Activated T-cell treated with anti-CD3 and anti-CD28 coated beads, Interleukin-2, amount 50 U/mL, for 24 hours (primary cell): Measurements from ENCODE around the gene SPRR3.

Source experiments
- DNase-seq: peaks from one replicate; pipeline ENCODE4 v3.0.0-alpha.2; 2020
- H3K27ac Mint-ChIP-seq: 2 replicates; pipeline ENCODE4 v1.8.0; 2020; ENCODE audit warnings: mild to moderate bottlenecking, mixed read lengths
- H3K27me3 Mint-ChIP-seq: 2 replicates; pipeline ENCODE4 v1.8.0; 2020; ENCODE audit warnings: mixed read lengths
- H3K36me3 Mint-ChIP-seq: 2 replicates; pipeline ENCODE4 v1.8.0; 2020; ENCODE audit warnings: low read depth, mixed read lengths
- H3K4me1 Mint-ChIP-seq: 2 replicates; pipeline ENCODE4 v1.8.0; 2020; ENCODE audit warnings: low read depth, mixed read lengths
- H3K4me3 Mint-ChIP-seq: 2 replicates; pipeline ENCODE4 v1.8.0; 2020; ENCODE audit warnings: mild to moderate bottlenecking, moderate library complexity, mixed read lengths
- H3K9me3 Mint-ChIP-seq: 2 replicates; pipeline ENCODE4 v1.8.0; 2020; ENCODE audit warnings: mixed read lengths

SPRR3 gene, protein sequence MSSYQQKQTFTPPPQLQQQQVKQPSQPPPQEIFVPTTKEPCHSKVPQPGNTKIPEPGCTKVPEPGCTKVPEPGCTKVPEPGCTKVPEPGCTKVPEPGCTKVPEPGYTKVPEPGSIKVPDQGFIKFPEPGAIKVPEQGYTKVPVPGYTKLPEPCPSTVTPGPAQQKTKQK

DNA sequence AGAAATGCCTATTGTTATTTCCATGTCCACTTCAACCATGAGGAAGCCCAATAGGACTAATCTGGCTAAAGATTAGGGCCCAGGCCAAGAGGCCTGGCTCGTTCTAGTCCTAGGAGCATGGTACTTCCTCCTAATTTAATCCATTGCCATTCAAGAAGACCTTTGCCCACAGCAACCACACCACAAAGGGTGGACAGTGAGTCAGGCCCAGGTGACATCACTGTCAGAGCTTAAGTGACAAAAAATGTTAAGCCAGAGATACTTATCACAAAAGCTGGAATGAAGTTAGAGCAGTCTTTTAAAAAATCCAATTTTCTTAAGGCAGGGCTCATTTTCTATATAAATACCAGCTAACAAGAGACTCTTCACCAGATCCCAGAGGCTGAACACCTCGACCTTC, at the start of gene SPRR3:
SPRR3 (plus strand) TSS at position 368 of the 400 bp plus-strand sequence. CDS start 1,272 bp downstream, outside the sequence.
- Mint-ChIP-seq H3K27ac (no peak within 1 kb of the TSS), H3K4me3 (no peak within 1 kb of the TSS), H3K27me3 (peaks cover 13% of the 10 kb centered on the region), H3K36me3 (no peaks in the 10 kb centered on the region), H3K9me3 (no peaks in the 10 kb centered on the region), H3K4me1 (no peaks in the 10 kb centered on the region)
- DNase-seq, result no peak

DNA sequence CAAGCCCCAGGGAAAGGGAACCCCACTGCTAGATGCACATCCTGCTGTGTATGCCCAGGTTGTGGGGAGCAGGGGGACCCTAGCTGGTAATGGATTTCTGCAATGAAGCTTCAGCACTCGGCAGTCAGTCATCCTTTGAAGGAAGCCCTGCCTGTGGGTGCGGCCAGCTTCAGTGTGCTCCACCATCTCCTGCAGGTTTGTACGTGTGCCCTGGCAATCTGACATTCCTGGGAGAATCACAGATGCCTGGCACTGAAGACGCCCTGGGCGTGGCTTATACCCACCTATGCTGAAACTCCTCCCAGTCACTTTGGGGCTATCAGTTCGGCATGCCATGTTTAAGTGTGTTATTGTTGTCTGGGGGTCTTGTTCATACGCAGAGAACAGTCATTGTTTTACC, 47.8 kb upstream of the SPRR3 start:
- Mint-ChIP-seq H3K36me3 (no peaks in the 10 kb centered on the region), H3K4me3 (no peak overlapping the region)
- no peak for DNase-seq

DNA sequence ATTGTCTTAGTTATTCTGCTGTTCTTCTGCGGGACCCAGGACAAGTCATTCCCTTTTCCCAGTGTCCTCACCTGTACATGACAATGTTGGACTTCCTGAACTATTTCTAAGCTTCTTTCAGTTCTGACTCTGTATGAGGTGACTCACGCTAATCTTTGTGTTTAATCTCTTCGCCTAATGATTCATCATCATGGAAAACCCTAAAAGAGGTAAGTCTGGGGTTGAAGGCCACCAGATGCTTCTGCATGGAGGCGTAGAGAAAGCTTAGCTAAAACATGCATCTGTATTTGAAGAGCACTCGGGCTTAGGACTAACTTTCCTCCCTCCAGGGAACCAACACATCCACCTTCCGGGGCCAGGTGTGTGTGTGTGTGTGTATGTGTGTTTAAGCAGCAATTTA, 47.1 kb upstream of the SPRR3 start:
- Mint-ChIP-seq H3K27ac (no peak overlapping the region), H3K4me3 (no peak overlapping the region), H3K36me3 (no peaks in the 10 kb centered on the region), H3K27me3 (peaks cover 3% of the 10 kb centered on the region), H3K9me3 (no peaks in the 10 kb centered on the region), H3K4me1 (no peaks in the 10 kb centered on the region)
- no peak for DNase-seq

More for the DNA sequence above, 47.8 kb upstream of the SPRR3 start:
- H3K4me1 Mint-ChIP-seq, result no peaks in the 10 kb centered on the region
- H3K9me3 Mint-ChIP-seq, result no peaks in the 10 kb centered on the region
- peaks cover 6% of the 10 kb centered on the region for H3K27me3 Mint-ChIP-seq
- no peak overlapping the region for H3K27ac Mint-ChIP-seq

DNA sequence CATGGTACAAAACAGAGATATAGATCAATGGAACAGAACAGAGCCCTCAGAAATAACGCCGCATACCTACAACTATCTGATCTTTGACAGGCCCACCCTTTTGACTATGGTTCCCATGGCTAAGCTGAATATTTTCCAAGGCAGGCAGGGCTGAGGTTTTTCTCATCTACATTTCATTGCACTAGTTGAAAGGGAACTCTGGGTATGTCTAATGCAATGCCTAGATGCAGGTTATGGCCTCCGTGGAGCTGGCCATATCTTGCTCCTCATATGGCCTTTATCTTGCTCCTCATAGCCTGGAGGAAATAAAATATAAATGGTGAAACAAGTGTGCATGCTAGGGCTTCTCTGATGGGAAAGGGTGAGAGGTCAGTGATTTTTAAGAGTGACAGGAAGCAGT, 44.0 kb upstream of the SPRR3 start:
- DNase-seq, result no peak
- no peak overlapping the region for H3K27ac Mint-ChIP-seq
- H3K36me3 Mint-ChIP-seq, result no peaks in the 10 kb centered on the region
- no peak overlapping the region for H3K4me3 Mint-ChIP-seq
- no peaks in the 10 kb centered on the region for H3K4me1 Mint-ChIP-seq
- no peaks in the 10 kb centered on the region for H3K9me3 Mint-ChIP-seq
- H3K27me3 Mint-ChIP-seq, result peaks cover 7% of the 10 kb centered on the region

DNA sequence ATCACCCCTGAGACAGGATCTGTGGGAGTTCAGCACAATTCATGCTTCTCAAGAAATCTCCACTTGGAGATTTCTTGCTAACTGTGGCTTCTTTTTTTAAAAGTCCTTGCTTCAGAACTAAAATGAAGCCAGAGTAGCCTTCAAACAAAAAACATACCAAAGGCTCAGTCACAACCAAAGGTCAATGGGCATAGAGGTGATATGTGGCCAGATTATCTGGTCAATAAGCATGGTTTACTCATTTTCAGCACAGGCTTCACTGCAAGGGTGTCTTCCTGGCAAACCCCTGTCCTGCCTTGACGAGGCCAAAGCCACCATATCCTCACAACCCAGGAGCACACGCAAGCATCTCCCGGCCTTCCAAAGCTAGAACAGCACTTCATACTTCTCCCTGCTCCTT, 42.3 kb upstream of the SPRR3 start:
- DNase-seq, result no peak
- Mint-ChIP-seq H3K4me1 (no peaks in the 10 kb centered on the region), H3K9me3 (no peaks in the 10 kb centered on the region)

DNA sequence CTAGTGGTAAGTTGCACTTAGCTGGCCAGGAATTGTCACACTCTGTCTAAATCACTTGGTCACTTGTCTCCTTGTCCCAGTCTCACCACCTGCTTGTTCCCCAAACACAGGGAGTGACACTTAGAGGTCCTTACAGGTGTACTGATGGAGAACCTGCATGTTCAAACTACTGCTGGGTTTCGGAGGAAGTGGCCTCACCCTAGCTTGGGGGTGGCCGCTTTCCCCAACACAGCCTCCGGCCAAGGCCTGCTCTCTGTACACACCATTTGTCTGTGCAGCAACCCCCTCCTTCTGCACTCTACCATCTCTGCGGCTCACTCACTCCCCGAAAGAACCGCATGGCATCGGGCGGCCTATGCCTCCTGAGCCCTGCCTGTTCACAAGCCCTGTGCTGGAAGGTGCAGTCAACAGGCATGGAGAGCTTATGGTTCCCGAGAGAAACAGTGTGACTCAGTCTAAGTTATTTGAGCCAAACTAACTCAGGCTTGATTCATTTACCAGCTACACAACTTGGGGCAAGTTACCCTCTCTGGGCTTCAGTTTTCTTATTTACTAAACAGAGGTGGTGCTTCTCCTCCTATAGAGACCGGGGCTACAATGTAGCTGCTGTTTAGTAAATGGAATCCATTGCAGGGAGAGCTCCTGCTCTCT, 41.6 kb upstream of the SPRR3 start:
- Mint-ChIP-seq H3K27me3 (peaks cover 10% of the 10 kb centered on the region), H3K27ac (no peak overlapping the region), H3K9me3 (no peaks in the 10 kb centered on the region), H3K4me3 (no peak overlapping the region), H3K4me1 (no peaks in the 10 kb centered on the region), H3K36me3 (no peaks in the 10 kb centered on the region)
- DNase-seq, result no peak

More for the DNA sequence above, 42.3 kb upstream of the SPRR3 start:
- H3K27ac Mint-ChIP-seq, result no peak overlapping the region
- H3K4me3 Mint-ChIP-seq, result no peak overlapping the region
- no peaks in the 10 kb centered on the region for H3K36me3 Mint-ChIP-seq
- peaks cover 7% of the 10 kb centered on the region for H3K27me3 Mint-ChIP-seq

DNA sequence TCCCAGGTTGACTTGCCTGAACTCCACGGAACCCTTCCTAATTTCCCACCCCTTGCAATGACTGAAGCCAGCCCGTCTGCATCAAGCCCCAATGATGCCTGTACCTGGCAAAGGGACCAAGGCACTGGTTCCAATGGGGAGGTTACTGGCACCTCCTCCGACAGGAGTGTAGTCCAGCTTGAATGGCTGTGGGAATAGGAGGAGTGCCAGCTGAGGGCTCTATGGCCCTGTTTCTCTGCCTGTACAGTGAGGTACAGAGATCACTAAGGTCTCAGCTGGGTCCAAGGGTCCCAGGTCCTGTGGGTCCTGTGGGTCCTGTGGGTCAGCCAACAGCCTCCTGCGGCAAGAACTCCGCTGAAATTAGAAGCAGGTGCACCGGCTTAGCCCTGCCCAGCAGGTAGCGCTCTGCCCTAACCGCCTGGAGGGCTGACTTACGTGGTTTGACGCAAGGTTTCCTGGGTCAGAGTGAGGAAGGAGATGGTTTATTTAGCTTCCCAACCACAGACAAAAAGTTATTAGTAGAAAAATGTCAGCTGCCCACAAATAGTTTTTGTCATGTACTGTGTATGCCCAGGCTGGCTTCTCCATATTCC, 41.0 kb upstream of the SPRR3 start:
- Mint-ChIP-seq H3K4me3 (no peak overlapping the region), H3K36me3 (no peaks in the 10 kb centered on the region), H3K27me3 (peaks cover 16% of the 10 kb centered on the region), H3K9me3 (no peaks in the 10 kb centered on the region), H3K27ac (no peak overlapping the region), H3K4me1 (no peaks in the 10 kb centered on the region)
- DNase-seq, result no peak

DNA sequence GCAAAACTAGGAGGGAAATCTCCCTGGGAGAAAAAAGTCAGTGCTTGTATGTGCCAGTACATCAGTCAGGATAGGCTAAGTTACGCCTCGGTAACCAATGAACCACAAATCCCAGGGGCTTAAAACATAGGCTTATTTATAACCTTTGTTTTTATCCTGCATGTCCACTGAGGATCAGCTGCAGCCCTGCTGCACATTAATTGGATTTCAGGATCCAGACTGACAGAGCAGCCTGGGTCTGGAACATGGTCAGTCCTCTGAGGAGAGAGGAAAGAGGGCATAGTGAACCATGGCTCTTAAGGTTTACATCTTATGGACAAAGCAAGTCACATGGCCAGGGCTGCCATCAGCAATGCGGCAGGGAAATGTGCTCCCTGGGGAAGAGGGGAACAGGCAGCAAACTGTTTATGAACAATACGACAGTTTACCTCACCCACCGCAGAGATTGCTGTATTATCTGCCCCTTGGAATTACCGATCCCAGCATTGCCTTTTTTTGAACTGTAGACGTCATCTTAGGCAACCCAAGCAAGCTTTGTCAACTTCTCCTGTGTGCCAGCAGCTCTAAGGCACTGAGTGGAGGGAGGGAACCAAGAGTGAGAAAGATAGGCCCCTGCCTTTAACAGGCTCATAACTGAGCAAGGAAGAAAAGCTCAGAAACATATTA, 40.2 kb upstream of the SPRR3 start:
- H3K27ac Mint-ChIP-seq, result no peak overlapping the region
- no peaks in the 10 kb centered on the region for H3K36me3 Mint-ChIP-seq
- DNase-seq, result no peak
- no peaks in the 10 kb centered on the region for H3K4me1 Mint-ChIP-seq
- H3K27me3 Mint-ChIP-seq, result peaks cover 23% of the 10 kb centered on the region
- H3K4me3 Mint-ChIP-seq, result no peak overlapping the region
- no peaks in the 10 kb centered on the region for H3K9me3 Mint-ChIP-seq

DNA sequence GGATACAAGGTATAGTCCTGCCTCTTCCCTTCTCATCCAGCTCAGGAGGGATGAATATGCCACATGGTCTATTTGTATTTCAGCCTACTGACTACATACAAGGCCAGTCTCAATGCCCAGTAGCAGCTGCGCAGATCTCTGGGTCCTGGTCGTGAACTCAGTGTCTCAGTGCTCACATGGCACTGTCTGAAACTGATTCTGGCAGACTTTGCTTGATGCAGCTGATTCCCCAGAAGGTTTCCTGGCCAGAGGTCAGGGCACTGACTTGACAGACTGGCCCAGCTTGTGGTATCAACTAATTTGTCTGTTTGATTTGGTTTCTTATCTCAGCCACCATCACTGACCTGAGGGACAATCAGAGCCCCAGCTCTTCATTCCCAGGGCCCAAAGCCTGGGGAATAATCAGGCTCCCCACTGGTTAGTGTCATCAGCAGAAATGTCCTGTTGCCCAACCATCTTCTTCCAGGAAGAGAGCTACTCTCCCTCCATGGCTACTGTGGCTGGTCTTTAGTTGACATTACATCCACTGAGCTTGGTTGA, 38.6 kb upstream of the SPRR3 start:
- H3K4me1 Mint-ChIP-seq, result no peaks in the 10 kb centered on the region
- peaks cover 30% of the 10 kb centered on the region for H3K27me3 Mint-ChIP-seq
- no peak overlapping the region for H3K27ac Mint-ChIP-seq
- no peak overlapping the region for H3K4me3 Mint-ChIP-seq
- no peak for DNase-seq
- H3K36me3 Mint-ChIP-seq, result no peaks in the 10 kb centered on the region
- no peaks in the 10 kb centered on the region for H3K9me3 Mint-ChIP-seq

DNA sequence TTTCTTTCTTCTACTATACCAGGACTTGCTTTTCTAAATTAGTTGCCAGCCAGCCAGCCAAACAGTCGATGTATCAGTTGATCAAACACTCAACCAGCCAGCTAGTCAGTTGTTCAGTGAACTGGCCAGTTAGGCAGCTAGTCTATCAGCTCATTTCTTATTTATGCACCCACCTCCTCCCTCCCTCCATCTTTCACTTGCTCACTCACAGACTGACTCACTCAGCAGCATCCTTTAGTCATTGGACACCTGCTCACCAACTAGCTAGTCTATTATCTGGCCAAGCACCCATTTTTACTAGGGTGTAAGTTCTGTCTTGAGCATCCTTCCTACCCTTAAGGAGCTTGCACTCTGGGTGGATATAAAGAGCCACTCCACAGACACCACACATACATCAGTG, 37.0 kb upstream of the SPRR3 start:
- H3K27me3 Mint-ChIP-seq, result peaks cover 30% of the 10 kb centered on the region
- no peaks in the 10 kb centered on the region for H3K36me3 Mint-ChIP-seq
- no peak overlapping the region for H3K27ac Mint-ChIP-seq
- H3K4me3 Mint-ChIP-seq, result no peak overlapping the region
- H3K9me3 Mint-ChIP-seq, result no peaks in the 10 kb centered on the region
- DNase-seq, result no peak
- H3K4me1 Mint-ChIP-seq, result no peaks in the 10 kb centered on the region

DNA sequence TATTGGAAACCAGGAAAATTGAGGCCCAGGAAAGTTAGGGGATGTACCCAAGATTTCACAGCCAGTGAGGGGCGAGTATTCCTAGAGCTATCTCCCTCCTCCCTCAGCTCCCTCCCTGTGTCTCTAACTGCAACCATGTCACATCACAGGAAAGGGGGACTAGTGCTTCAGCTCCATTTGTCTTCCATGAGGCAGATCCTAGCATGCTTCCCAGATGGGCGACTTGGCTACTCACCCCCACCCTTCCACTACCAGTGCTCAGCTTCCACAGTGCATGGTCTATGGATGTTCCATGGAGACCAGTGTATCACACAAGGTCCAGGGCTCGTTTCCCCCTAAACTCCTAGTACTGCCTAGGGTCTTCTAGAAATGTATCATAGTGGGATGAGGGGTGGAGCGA, 35.7 kb upstream of the SPRR3 start:
- Mint-ChIP-seq H3K4me1 (no peaks in the 10 kb centered on the region), H3K9me3 (no peaks in the 10 kb centered on the region), H3K27me3 (peaks cover 26% of the 10 kb centered on the region), H3K36me3 (no peaks in the 10 kb centered on the region), H3K27ac (no peak overlapping the region), H3K4me3 (no peak overlapping the region)
- no peak for DNase-seq

DNA sequence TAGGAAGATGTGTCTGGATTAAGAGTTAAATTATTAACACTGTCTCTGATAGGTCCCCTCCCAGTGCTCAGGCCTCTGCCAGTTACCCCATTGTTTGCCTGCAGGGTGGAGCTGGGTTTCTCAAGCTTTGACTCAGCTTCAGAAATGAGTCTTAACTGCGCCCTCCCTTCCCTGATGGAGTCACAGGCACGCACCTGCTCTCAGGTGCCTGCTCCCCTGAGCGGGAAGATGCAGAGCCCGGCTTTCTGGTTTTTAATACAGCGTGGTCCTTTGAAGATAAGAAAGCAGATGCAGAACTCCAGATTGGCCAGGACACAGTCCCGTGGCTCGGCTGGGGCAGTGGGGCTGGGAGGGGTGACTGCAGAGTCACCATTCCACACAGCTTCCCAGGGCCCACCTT, 34.3 kb upstream of the SPRR3 start:
- Mint-ChIP-seq H3K36me3 (no peaks in the 10 kb centered on the region), H3K9me3 (no peaks in the 10 kb centered on the region), H3K4me3 (no peak overlapping the region), H3K4me1 (no peaks in the 10 kb centered on the region), H3K27ac (no peak overlapping the region), H3K27me3 (peaks cover 31% of the 10 kb centered on the region)
- no peak for DNase-seq

DNA sequence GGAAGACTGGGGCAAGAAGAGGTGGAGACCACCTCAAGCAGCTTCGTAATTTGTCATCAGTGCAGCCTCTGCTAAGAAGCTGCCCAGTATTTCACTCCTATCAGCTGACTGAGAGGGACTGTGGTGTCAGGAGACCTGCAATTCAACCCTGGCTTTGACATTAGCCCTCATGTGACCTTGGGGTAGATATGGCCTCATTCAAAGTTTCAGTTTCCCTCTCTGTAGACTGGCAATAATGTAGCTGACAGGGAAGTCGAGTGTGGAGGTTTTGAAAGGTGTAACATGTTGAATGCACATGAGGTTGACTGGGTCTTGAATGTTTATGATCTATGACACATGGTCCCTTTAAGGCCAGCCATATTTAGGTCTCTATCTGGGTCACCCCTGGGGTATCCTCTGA, 33.3 kb upstream of the SPRR3 start:
- Mint-ChIP-seq H3K4me3 (no peak overlapping the region), H3K36me3 (no peaks in the 10 kb centered on the region), H3K4me1 (no peaks in the 10 kb centered on the region), H3K27ac (no peak overlapping the region), H3K9me3 (no peaks in the 10 kb centered on the region), H3K27me3 (peaks cover 39% of the 10 kb centered on the region)
- DNase-seq, result no peak

DNA sequence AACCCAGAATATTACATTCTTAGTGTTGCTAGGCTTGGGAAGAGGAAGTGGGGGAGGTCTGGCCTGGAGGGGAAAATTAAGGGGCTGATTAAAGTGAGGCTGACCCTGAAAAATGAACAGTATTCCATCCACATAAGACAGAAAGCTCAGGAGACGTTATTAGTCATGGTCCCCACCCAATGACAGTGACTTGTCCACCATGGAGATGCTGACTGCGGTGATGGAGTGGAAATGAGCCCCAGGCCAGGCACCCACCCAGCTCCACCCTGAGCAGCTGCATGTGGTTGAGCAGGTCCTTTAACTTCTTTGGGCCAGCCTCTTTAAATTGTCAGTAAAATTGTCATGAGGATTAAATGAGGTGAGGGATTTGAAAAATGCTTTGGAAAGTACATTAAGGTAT, 32.5 kb upstream of the SPRR3 start:
- no peak overlapping the region for H3K4me3 Mint-ChIP-seq
- no peaks in the 10 kb centered on the region for H3K9me3 Mint-ChIP-seq
- no peaks in the 10 kb centered on the region for H3K4me1 Mint-ChIP-seq
- H3K27ac Mint-ChIP-seq, result no peak overlapping the region
- H3K27me3 Mint-ChIP-seq, result peaks cover 46% of the 10 kb centered on the region
- H3K36me3 Mint-ChIP-seq, result no peaks in the 10 kb centered on the region
- DNase-seq, result no peak

DNA sequence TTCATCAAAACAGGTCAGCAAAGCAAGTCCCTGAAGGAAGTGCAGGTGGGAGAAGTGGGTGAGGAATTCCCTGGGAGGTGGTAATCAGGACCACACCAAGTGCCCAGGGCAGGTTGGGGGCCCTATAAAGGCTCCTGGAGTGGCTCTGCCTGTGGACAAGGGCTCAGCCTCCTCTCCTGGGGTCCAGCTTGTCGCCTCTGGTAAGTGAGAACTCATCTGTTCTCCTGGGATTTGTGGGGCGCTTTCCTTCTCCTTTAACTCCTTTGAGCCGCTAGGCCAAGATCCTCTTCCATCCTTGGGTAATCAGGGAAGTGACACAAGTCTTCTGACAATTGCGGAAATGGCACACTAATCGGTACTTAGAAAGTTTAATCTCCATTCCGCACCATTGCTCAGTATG, 31.1 kb upstream of the SPRR3 start, which contains the start of gene SPRR4:
SPRR4 (plus strand) TSS at position 154 of the 400 bp plus-strand sequence. CDS start 1,243 bp downstream, outside the sequence.
- Mint-ChIP-seq H3K36me3 (no peaks in the 10 kb centered on the region), H3K27me3 (peaks cover 37% of the 10 kb centered on the region), H3K27ac (no peak within 1 kb of the TSS), H3K4me3 (no peak within 1 kb of the TSS), H3K9me3 (no peaks in the 10 kb centered on the region), H3K4me1 (no peaks in the 10 kb centered on the region)
- no peak for DNase-seq
